Measurements from ENCODE around the gene BCR. TPM values are rescaled to one million over a fixed set of nuclear protein-coding genes. Genes with fewer than 3 reads are reported as not detected.
"Not testable (repeated sequence)": the region's sequence is repeated elsewhere in the genome, so short reads cannot be mapped to it uniquely, and the experiment has no call there.

Gene BCR
- total RNA-seq, 2 experiments from 2014 or later, result 60.0 to 64.8 TPM

DNA sequence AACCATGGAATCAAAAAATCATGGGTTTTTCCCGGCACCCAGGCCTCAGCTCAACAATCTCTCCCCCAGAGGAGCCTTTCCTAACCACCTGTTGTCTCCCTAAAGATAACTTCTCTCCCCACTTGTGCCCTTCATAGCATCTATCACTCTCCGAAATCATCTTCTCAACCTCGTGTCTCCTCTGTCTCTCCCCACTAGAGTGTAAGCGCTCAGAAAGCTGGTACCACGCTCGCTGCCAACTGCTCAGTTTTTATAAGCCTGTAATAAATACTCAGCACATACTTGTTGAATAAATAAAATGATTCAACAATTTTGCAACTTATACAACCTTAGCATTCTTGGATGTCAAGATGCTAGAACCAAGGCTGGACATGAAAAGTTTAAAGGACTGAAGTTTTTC, 185.2 kb downstream of the BCR start:
- TF ChIP-seq CTCF (IDR thresholded peaks at IDR 0.05), result no peak
- POLR2A ChIA-PET, result no interaction called here
- no peaks in the 10 kb centered on the region for H3K9me3 Mint-ChIP-seq
- no peak for ATAC-seq (ENCODE audit: poor library complexity)
- Histone ChIP-seq H3K4me1 (ENCODE audit: insufficient read depth, low read length) (no peaks in the 10 kb centered on the region), H3K4me3 (ENCODE audit: low read length) (no peak overlapping the region), H3K27ac (ENCODE audit: low read depth in 1 of 2, low read length in 2 of 2) (no peak overlapping the region), H3K9me3 (ENCODE audit: control insufficient read depth in 1 of 2, insufficient read depth in 1 of 2, low read length in 2 of 2) (no peaks in the 10 kb centered on the region), H3K27me3 (ENCODE audit: control insufficient read depth in 1 of 2, insufficient read depth in 2 of 2, low read length in 2 of 2) (peaks cover 0 to 8% of the 10 kb centered on the region in 2 experiments), H3K36me3 (ENCODE audit: insufficient read depth, low read length) (no peaks in the 10 kb centered on the region)
- H3K27ac Mint-ChIP-seq, result no peak overlapping the region
- H3K4me3 Mint-ChIP-seq, result no peak overlapping the region
- DNase-seq, result no peak
- CTCF ChIA-PET, result no interaction called here
- intact Hi-C loops (cut with DNase I, micrococcal nuclease), result no loop called here
- H3K36me3 Mint-ChIP-seq (ENCODE audit: low read depth), result no peaks in the 10 kb centered on the region
- peaks cover 44% of the 10 kb centered on the region for H3K27me3 Mint-ChIP-seq
- no peaks in the 10 kb centered on the region for H3K4me1 Mint-ChIP-seq (ENCODE audit: low read depth)

- DNase-seq (no peak), ATAC-seq (ENCODE audit: poor library complexity) (no peak)
- no peaks in the 10 kb centered on the region for H3K4me1 Mint-ChIP-seq (ENCODE audit: low read depth)
- POLR2A ChIA-PET, result no interaction called here
- CTCF ChIA-PET, result no interaction called here
- H3K27ac Mint-ChIP-seq, result no peak overlapping the region
- Histone ChIP-seq H3K27me3 (ENCODE audit: control insufficient read depth in 1 of 2, insufficient read depth in 2 of 2, low read length in 2 of 2) (peaks cover 0 to 8% of the 10 kb centered on the region in 2 experiments), H3K36me3 (ENCODE audit: insufficient read depth, low read length) (no peaks in the 10 kb centered on the region), H3K27ac (ENCODE audit: low read depth in 1 of 2, low read length in 2 of 2) (no peak overlapping the region), H3K9me3 (ENCODE audit: control insufficient read depth in 1 of 2, insufficient read depth in 1 of 2, low read length in 2 of 2) (no peaks in the 10 kb centered on the region), H3K4me3 (ENCODE audit: low read length) (no peak overlapping the region), H3K4me1 (ENCODE audit: insufficient read depth, low read length) (no peaks in the 10 kb centered on the region)
- no peak overlapping the region for H3K4me3 Mint-ChIP-seq
- no peaks in the 10 kb centered on the region for H3K9me3 Mint-ChIP-seq
- no peaks in the 10 kb centered on the region for H3K36me3 Mint-ChIP-seq (ENCODE audit: low read depth)
- peaks cover 41% of the 10 kb centered on the region for H3K27me3 Mint-ChIP-seq
- intact Hi-C loops (cut with DNase I, micrococcal nuclease), result no loop called here
- no peak for TF ChIP-seq CTCF (IDR thresholded peaks at IDR 0.05)
These were observed 185.7 kb downstream of the BCR start for GRCh38 chr22:23365961-23366360.

GRCh38 chr22:23367196-23367595, 186.9 kb downstream of the BCR start:
- H3K9me3 ChIP-seq (ENCODE audit: control insufficient read depth in 1 of 2, insufficient read depth in 1 of 2, low read length in 2 of 2); H3K27me3 ChIP-seq (ENCODE audit: control insufficient read depth in 1 of 2, insufficient read depth in 2 of 2, low read length in 2 of 2); H3K27ac Mint-ChIP-seq; H3K36me3 ChIP-seq (ENCODE audit: insufficient read depth, low read length); H3K9me3 Mint-ChIP-seq; CTCF ChIA-PET; H3K4me3 ChIP-seq (ENCODE audit: low read length); H3K4me1 Mint-ChIP-seq (ENCODE audit: low read depth); intact Hi-C loops (cut with DNase I, micrococcal nuclease); POLR2A ChIA-PET; H3K4me1 ChIP-seq (ENCODE audit: insufficient read depth, low read length); H3K36me3 Mint-ChIP-seq (ENCODE audit: low read depth); ATAC-seq (ENCODE audit: poor library complexity); DNase-seq; H3K4me3 Mint-ChIP-seq; H3K27ac ChIP-seq (ENCODE audit: low read depth in 1 of 2, low read length in 2 of 2): not testable (repeated sequence)
- peaks cover 40% of the 10 kb centered on the region for H3K27me3 Mint-ChIP-seq

Other genes starting within 250 kb of the BCR start
- gene GNAZ, start 110.0 kb upstream of the BCR start, total RNA-seq, result under 1 TPM; 0.20 to 0.38 TPM
- gene RSPH14, start 38.5 kb upstream of the BCR start, total RNA-seq, result 1 to 10 TPM; 1.2 to 1.5 TPM
- gene RAB36, start 35.0 kb upstream of the BCR start, total RNA-seq, result under 1 TPM; 0.77 to 0.87 TPM